ENCODE measurements around the gene ETNPPL.

Gene ETNPPL

DNA sequence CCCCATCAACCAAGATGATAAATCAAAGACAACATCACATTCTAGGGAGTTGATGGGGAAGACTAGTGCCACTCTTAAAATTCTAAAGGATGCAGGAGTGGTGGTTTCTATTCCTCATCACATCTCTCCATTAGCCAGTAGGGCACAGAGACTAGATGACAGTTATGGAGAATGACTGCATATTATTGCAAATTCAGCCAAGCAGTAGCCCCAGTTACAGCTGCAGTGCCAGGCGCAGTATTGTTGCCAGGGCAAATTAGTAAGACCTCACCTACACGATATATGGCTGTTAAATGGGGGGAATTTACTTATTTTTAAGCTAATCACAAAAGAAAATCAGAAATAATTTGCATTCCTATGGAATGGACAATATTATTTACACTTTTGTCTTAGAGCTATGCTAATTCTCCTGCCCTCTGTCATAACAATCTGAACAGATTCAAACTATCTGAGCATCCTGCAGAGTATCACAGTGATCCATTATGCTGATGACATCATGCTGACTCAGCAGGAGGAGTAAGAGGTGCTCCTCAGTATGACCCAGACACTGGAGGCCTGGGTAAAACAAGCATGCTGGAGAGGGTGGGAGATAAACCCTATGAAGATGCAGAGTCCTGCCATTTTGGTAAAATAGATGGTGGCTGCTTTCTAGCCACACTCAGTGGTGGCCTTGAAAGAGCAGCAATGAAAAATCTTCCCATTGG, 24.7 kb downstream of the ETNPPL start:
- TF ChIP-seq POLR2AphosphoS5 (IDR thresholded peaks at IDR 0.05; ENCODE audit: low read depth) (no peak), GABPA (IDR thresholded peaks at IDR 0.05; ENCODE audit: low read depth) (no peak), REST (IDR thresholded peaks at IDR 0.05; ENCODE audit: insufficient replicate concordance, low read depth) (no peak), CTCF (IDR thresholded peaks at IDR 0.05; ENCODE audit: insufficient read depth, low read length) (no peak), SPI1 (IDR thresholded peaks at IDR 0.05; ENCODE audit: borderline replicate concordance, low read depth) (no peak)
- Histone ChIP-seq H3K4me3 (replicated peaks; ENCODE audit: insufficient read depth, low read length) (no peak overlapping the region), H3K27ac (replicated peaks) (no peak overlapping the region), H3K27me3 (ENCODE audit: insufficient read depth, poor library complexity, severe bottlenecking) (no peaks in the 10 kb centered on the region)
- no peak for DNase-seq (ENCODE audit: low read depth in 1 of 2, low spot score in 1 of 2)

DNA sequence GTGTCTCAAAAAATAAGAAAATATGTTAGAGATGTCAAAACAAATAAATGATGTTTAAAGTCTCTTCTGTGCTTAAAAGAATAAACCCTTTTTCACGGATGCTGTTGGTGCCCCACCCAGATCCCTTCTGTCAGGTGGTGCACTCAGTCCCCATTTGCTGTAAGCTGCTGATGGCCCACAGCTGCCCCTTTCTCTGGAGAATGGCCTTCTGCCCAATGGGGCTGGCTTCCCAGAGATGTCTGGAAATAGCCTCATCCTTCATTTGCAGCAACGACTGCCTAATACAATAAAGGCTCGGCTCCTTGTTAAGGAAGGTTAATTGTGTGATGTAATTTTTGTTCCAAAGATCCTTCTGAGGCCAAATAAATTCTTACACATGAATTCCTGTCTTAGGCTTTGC, 31.8 kb downstream of the ETNPPL start:
- Histone ChIP-seq H3K4me3 (replicated peaks; ENCODE audit: insufficient read depth, low read length) (no peak overlapping the region), H3K27ac (replicated peaks) (no peak overlapping the region), H3K27me3 (ENCODE audit: insufficient read depth, poor library complexity, severe bottlenecking) (no peaks in the 10 kb centered on the region)
- no peak for DNase-seq (ENCODE audit: low read depth in 1 of 2, low spot score in 1 of 2)
- TF ChIP-seq REST (IDR thresholded peaks at IDR 0.05; ENCODE audit: insufficient replicate concordance, low read depth) (no peak), GABPA (IDR thresholded peaks at IDR 0.05; ENCODE audit: low read depth) (no peak), SPI1 (IDR thresholded peaks at IDR 0.05; ENCODE audit: borderline replicate concordance, low read depth) (no peak), POLR2AphosphoS5 (IDR thresholded peaks at IDR 0.05; ENCODE audit: low read depth) (no peak), CTCF (IDR thresholded peaks at IDR 0.05; ENCODE audit: insufficient read depth, low read length) (no peak)

DNA sequence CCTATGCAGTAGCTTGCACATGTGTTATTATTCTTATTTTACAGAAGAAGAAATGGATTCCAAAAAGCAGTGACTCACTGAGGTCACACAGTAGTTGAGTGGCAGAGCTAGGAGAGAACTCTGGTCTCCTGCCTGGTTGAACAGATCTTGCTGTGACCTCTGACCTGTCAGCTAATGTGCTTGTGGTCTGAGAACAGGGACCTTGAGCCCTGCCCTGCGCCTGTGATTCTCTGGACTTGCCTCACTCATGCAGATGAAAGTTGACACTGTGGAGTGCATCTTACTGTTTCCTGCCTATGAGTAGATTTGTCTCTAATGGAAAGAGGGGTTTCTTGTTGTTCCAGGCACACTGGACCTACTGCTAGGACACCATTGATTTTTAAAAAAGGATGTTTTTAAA, 32.3 kb downstream of the ETNPPL start:
- DNase-seq (ENCODE audit: low read depth in 1 of 2, low spot score in 1 of 2), result no peak
- TF ChIP-seq REST (IDR thresholded peaks at IDR 0.05; ENCODE audit: insufficient replicate concordance, low read depth) (no peak), GABPA (IDR thresholded peaks at IDR 0.05; ENCODE audit: low read depth) (no peak), CTCF (IDR thresholded peaks at IDR 0.05; ENCODE audit: insufficient read depth, low read length) (no peak), POLR2AphosphoS5 (IDR thresholded peaks at IDR 0.05; ENCODE audit: low read depth) (no peak)
- Histone ChIP-seq H3K27ac (replicated peaks) (no peak overlapping the region), H3K4me3 (replicated peaks; ENCODE audit: insufficient read depth, low read length) (no peak overlapping the region), H3K27me3 (ENCODE audit: insufficient read depth, poor library complexity, severe bottlenecking) (no peaks in the 10 kb centered on the region)
